HepG2 (cell line): ENCODE data around the gene GLI3.

Experiments
- CC2D1A ChIP-seq: sonication (generic); formaldehyde crosslinking; IDR thresholded peaks from 2 replicates; pipeline ENCODE4 v1.8.1; 2023; ENCODE audit warnings: mild to moderate bottlenecking, missing genetic modification reagents
- FOXM1 ChIP-seq: sonication (generic); formaldehyde crosslinking; IDR thresholded peaks from 2 replicates; pipeline ENCODE4 v1.5.0; 2020; ENCODE audit warnings: missing genetic modification reagents
- ZNF777 ChIP-seq: sonication (generic); formaldehyde crosslinking; IDR thresholded peaks from 2 replicates; pipeline ENCODE4 v1.4.0; 2020; ENCODE audit warnings: missing genetic modification reagents
- TF ChIP-seq, protein P1 (sequence below): IDR thresholded peaks from 2 replicates; pipeline ENCODE4 v1.6.1; 2012; ENCODE audit warnings: inconsistent platforms
- TF ChIP-seq, protein P2 (sequence below): sonication (generic); formaldehyde crosslinking; IDR thresholded peaks from 2 replicates; pipeline ENCODE4 v1.5.0; 2020; ENCODE audit warnings: mild to moderate bottlenecking, missing genetic modification reagents, moderate library complexity
- TF ChIP-seq, protein P3 (sequence below): sonication (generic); formaldehyde crosslinking; IDR thresholded peaks from 2 replicates; pipeline ENCODE4 v1.4.0; 2020; ENCODE audit warnings: low read depth, mild to moderate bottlenecking, missing genetic modification reagents

DNA sequence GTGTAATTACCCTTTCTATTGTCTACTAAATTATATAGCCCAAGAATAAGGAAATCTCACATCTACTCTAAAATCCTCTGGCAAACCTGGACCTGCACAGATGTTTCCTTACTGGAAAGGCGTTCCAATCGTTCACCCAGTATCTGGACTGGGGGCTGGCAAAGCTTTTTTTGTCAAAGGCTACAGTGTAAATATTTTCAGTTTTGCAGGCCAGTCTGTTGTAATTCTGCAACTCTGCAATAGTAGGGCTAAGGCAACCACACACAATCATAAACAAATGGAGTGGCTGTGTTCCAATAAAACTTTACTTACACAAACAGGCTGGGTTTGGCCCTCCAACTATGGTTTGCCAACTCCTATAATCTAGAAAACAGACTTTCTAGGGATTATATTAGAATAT, 56.2 kb downstream of the GLI3 start:
- TF ChIP-seq CC2D1A (no peak), FOXM1 (CRISPR knock-in tag) (no peak), ZNF777 (CRISPR knock-in tag) (no peak)
- TF ChIP-seq, protein P1, sequence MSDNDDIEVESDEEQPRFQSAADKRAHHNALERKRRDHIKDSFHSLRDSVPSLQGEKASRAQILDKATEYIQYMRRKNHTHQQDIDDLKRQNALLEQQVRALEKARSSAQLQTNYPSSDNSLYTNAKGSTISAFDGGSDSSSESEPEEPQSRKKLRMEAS = no peak
- TF ChIP-seq, protein P2, sequence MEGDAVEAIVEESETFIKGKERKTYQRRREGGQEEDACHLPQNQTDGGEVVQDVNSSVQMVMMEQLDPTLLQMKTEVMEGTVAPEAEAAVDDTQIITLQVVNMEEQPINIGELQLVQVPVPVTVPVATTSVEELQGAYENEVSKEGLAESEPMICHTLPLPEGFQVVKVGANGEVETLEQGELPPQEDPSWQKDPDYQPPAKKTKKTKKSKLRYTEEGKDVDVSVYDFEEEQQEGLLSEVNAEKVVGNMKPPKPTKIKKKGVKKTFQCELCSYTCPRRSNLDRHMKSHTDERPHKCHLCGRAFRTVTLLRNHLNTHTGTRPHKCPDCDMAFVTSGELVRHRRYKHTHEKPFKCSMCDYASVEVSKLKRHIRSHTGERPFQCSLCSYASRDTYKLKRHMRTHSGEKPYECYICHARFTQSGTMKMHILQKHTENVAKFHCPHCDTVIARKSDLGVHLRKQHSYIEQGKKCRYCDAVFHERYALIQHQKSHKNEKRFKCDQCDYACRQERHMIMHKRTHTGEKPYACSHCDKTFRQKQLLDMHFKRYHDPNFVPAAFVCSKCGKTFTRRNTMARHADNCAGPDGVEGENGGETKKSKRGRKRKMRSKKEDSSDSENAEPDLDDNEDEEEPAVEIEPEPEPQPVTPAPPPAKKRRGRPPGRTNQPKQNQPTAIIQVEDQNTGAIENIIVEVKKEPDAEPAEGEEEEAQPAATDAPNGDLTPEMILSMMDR (CRISPR knock-in tag) = no peak
- TF ChIP-seq, protein P3, sequence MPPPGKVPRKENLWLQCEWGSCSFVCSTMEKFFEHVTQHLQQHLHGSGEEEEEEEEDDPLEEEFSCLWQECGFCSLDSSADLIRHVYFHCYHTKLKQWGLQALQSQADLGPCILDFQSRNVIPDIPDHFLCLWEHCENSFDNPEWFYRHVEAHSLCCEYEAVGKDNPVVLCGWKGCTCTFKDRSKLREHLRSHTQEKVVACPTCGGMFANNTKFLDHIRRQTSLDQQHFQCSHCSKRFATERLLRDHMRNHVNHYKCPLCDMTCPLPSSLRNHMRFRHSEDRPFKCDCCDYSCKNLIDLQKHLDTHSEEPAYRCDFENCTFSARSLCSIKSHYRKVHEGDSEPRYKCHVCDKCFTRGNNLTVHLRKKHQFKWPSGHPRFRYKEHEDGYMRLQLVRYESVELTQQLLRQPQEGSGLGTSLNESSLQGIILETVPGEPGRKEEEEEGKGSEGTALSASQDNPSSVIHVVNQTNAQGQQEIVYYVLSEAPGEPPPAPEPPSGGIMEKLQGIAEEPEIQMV (CRISPR knock-in tag) = no peak
